ENCODE measurements around the gene PPP4R4.

The PPP4R4 gene

DNA sequence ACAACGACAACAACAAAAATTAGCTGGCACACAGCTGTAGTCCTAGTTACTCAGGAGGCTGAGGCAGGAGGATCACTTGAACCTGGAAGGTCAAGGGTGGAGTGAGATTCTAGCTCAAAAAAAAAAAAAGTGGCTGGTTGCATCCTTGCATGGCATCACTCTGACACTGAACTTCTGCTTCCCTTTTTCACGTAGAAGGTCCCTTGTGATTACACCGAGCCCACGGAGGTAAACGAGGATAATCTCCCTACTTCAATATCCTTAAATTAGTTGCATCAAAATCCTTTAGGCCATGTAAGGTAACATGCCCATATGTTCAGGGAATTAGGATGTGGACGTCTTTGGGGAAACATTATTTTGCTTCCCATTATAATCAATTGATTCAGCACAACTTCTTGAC lies 4.0 kb upstream of the PPP4R4 start:
- Histone ChIP-seq H3K9ac (ENCODE audit: low read length) (no peak overlapping the region), H3K9me3 (ENCODE audit: insufficient read depth, low read length) (no peaks in the 10 kb centered on the region), H2AFZ (ENCODE audit: low read depth, low read length) (no peak overlapping the region), H3K27me3 (ENCODE audit: low read depth, low read length) (peaks cover 20% of the 10 kb centered on the region), H4K20me1 (ENCODE audit: insufficient read depth, low read length) (no peaks in the 10 kb centered on the region), H3K79me2 (ENCODE audit: low read length) (no peaks in the 10 kb centered on the region), H3K4me1 (ENCODE audit: low read length) (peaks cover 6% of the 10 kb centered on the region; the same call in 1 of the 2 replicates), H3K4me3 (ENCODE audit: low read length) (no peak overlapping the region), H3K27ac (ENCODE audit: low read length) (no peak overlapping the region), H3K4me2 (ENCODE audit: low read length) (peak overlapping the region; percentile 32), H3K36me3 (replicated peaks; ENCODE audit: low read depth, low read length) (no peaks in the 10 kb centered on the region)
- no peak for TF ChIP-seq EZH2phosphoT487 (IDR thresholded peaks at IDR 0.05; ENCODE audit: low read depth)
- no peak for TF ChIP-seq CTCF (IDR thresholded peaks at IDR 0.05; ENCODE audit: low read depth, low read length)

GRCh38 chr14:94171208-94171607 lies 2.9 kb upstream of the PPP4R4 start:
- peaks cover 10% of the 10 kb centered on the region; the same call in 1 of the 2 replicates for H3K4me1 ChIP-seq (ENCODE audit: low read length)
- H3K4me3 ChIP-seq (ENCODE audit: low read length) = no peak overlapping the region
- TF ChIP-seq EZH2phosphoT487 (IDR thresholded peaks at IDR 0.05; ENCODE audit: low read depth) (no peak), CTCF (IDR thresholded peaks at IDR 0.05; ENCODE audit: low read depth, low read length) (no peak)
- peaks cover 31% of the 10 kb centered on the region for H3K27me3 ChIP-seq (ENCODE audit: low read depth, low read length)
- H2AFZ ChIP-seq (ENCODE audit: low read depth, low read length) = no peak overlapping the region
- H3K79me2 ChIP-seq (ENCODE audit: low read length) = no peaks in the 10 kb centered on the region
- no peak overlapping the region for H3K4me2 ChIP-seq (ENCODE audit: low read length)
- no peaks in the 10 kb centered on the region for H4K20me1 ChIP-seq (ENCODE audit: insufficient read depth, low read length)
- no peak overlapping the region for H3K9ac ChIP-seq (ENCODE audit: low read length)
- H3K9me3 ChIP-seq (ENCODE audit: insufficient read depth, low read length) = no peaks in the 10 kb centered on the region
- no peaks in the 10 kb centered on the region for H3K36me3 ChIP-seq (replicated peaks; ENCODE audit: low read depth, low read length)
- no peak overlapping the region for H3K27ac ChIP-seq (ENCODE audit: low read length)

DNA sequence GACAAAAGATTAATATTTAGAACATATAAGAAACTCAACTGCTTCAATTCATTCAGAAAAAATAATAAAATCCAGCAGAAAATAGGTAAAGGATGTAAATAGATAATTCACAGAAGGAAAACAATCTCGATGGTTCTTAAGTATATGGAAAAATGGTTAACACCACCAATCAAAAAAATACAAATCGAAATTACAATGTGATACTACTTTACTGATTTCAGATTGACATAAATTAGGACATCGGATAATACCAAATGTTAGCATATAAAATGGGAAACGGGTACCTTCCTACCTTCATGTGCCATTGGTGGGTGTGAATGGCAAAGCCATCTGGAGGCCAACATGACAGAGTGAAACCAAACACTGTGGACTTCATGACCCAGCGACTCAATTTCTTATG lies 1.6 kb upstream of the PPP4R4 start:
- no peak overlapping the region for H3K9ac ChIP-seq (ENCODE audit: low read length)

DNA sequence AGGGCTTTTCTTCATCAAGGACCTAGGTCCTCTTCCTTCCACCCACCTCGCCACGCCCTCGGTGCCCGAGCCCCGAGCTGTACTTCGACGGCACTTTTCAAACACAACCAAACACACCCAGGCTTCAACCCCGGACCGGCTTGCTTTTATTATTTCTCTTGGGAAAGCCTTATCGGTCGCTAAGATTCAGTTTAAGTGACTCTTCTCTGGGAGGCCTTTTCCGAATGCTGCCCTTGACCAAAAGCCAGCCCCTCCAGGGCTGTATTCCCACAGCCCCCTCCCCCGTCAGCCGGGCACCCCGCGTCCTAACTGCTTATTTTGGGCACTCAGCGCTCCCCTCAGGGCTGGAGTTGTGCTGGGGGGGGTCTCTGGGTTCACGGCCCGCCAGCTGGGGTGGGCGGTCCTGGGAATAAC lies 644 bp upstream of the PPP4R4 start:
- H3K27me3 ChIP-seq (ENCODE audit: low read depth, low read length) = peaks cover 41% of the 10 kb centered on the region
- peaks cover 10% of the 10 kb centered on the region; the same call in 1 of the 2 replicates for H3K4me1 ChIP-seq (ENCODE audit: low read length)
- no peaks in the 10 kb centered on the region for H3K36me3 ChIP-seq (replicated peaks; ENCODE audit: low read depth, low read length)
- peak overlapping the region; percentile 99 for H2AFZ ChIP-seq (ENCODE audit: low read depth, low read length)
- 0 out of 2 replicates have a peak overlapping the region, but pooled peaks have one; percentile 15 for H3K27ac ChIP-seq (ENCODE audit: low read length)
- H3K9ac ChIP-seq (ENCODE audit: low read length) = peak overlapping the region; percentile 77
- no peaks in the 10 kb centered on the region for H3K9me3 ChIP-seq (ENCODE audit: insufficient read depth, low read length)
- no peaks in the 10 kb centered on the region for H3K79me2 ChIP-seq (ENCODE audit: low read length)
- H3K4me3 ChIP-seq (ENCODE audit: low read length) = peak overlapping the region; percentile 93
- TF ChIP-seq CTCF (IDR thresholded peaks at IDR 0.05; ENCODE audit: low read depth, low read length) = no peak
- no peak for TF ChIP-seq EZH2phosphoT487 (IDR thresholded peaks at IDR 0.05; ENCODE audit: low read depth)
- H3K4me2 ChIP-seq (ENCODE audit: low read length) = peak overlapping the region; percentile 86
- no peaks in the 10 kb centered on the region for H4K20me1 ChIP-seq (ENCODE audit: insufficient read depth, low read length)

More for the DNA sequence above, 1.6 kb upstream of the PPP4R4 start:
- Histone ChIP-seq H3K79me2 (ENCODE audit: low read length) (no peaks in the 10 kb centered on the region), H3K36me3 (replicated peaks; ENCODE audit: low read depth, low read length) (no peaks in the 10 kb centered on the region), H2AFZ (ENCODE audit: low read depth, low read length) (no peak overlapping the region), H3K4me2 (ENCODE audit: low read length) (no peak overlapping the region), H3K27ac (ENCODE audit: low read length) (no peak overlapping the region), H3K4me1 (ENCODE audit: low read length) (peaks cover 10% of the 10 kb centered on the region; the same call in 1 of the 2 replicates), H3K4me3 (ENCODE audit: low read length) (no peak overlapping the region), H3K27me3 (ENCODE audit: low read depth, low read length) (peaks cover 41% of the 10 kb centered on the region), H4K20me1 (ENCODE audit: insufficient read depth, low read length) (no peaks in the 10 kb centered on the region), H3K9me3 (ENCODE audit: insufficient read depth, low read length) (no peaks in the 10 kb centered on the region)
- TF ChIP-seq CTCF (IDR thresholded peaks at IDR 0.05; ENCODE audit: low read depth, low read length) (no peak), EZH2phosphoT487 (IDR thresholded peaks at IDR 0.05; ENCODE audit: low read depth) (no peak)

Measured in OCI-LY3 (cell line).